ENCODE data around the gene NAXE. TPM values are rescaled to one million over a fixed set of nuclear protein-coding genes. Genes with fewer than 3 reads are reported as not detected.
A peak's percentile ranks its signal among the peaks of the same experiment; 100 is the strongest.
"Not testable (repeated sequence)": the region's sequence is repeated elsewhere in the genome, so short reads cannot be mapped to it uniquely, and the experiment has no call there.

NAXE gene
- total RNA-seq, 1 donor from 2014 or later = 48.5 TPM

- H3K27ac Mint-ChIP-seq (ENCODE audit: unreplicated experiment) = peak overlapping the region; percentile 99
- Histone ChIP-seq H3K4me2 (ENCODE audit: low read length) (peak overlapping the region; percentile 87), H3K27me3 (ENCODE audit: insufficient read depth, low read length) (no peaks in the 10 kb centered on the region), H2AFZ (ENCODE audit: low read depth, low read length) (peak overlapping the region; percentile 91), H3K36me3 (ENCODE audit: insufficient read depth, low read length) (peaks cover 19% of the 10 kb centered on the region), H3K79me2 (ENCODE audit: insufficient read depth, low read length) (peaks cover 32% of the 10 kb centered on the region), H3K9me3 (ENCODE audit: insufficient read depth, low read depth, low read length) (no peaks in the 10 kb centered on the region), H4K20me1 (ENCODE audit: insufficient read depth, low read length) (peaks cover 14% of the 10 kb centered on the region), H3K4me1 (ENCODE audit: insufficient read depth, low read length) (peaks cover 8% of the 10 kb centered on the region), H3K27ac (ENCODE audit: low read depth, low read length) (peak overlapping the region; percentile 67), H3K9ac (ENCODE audit: low read length) (peak overlapping the region; percentile 91), H3K4me3 (ENCODE audit: insufficient read depth, low read depth, low read length) (peak overlapping the region; percentile 96)
- TF ChIP-seq CTCF (IDR thresholded peaks at IDR 0.05; ENCODE audit: insufficient read depth, low read depth, low read length) (no peak), EZH2 (IDR thresholded peaks at IDR 0.05; ENCODE audit: insufficient read depth, low read length) (no peak)
- no peaks in the 10 kb centered on the region for H3K27me3 Mint-ChIP-seq (ENCODE audit: low read depth, unreplicated experiment)
- H3K4me1 Mint-ChIP-seq (ENCODE audit: low read depth, unreplicated experiment) = peaks cover 8% of the 10 kb centered on the region
- H3K36me3 Mint-ChIP-seq (ENCODE audit: low read depth, unreplicated experiment) = peaks cover 13% of the 10 kb centered on the region
- H3K4me3 Mint-ChIP-seq (ENCODE audit: unreplicated experiment) = peak overlapping the region; percentile 100
- H3K9me3 Mint-ChIP-seq (ENCODE audit: unreplicated experiment) = no peaks in the 10 kb centered on the region
- FAIRE-seq = no peak
- no peak for DNase-seq (ENCODE audit: low read depth)
These were observed 10.3 kb downstream of the NAXE start for GRCh38 chr1:156601892-156602291.

- FAIRE-seq = no peak
These were observed 11.0 kb downstream of the NAXE start for GRCh38 chr1:156602557-156602993.

GRCh38 chr1:156607344-156607743 lies 15.8 kb downstream of the NAXE start:
- H3K27me3 ChIP-seq (ENCODE audit: insufficient read depth, low read length); H3K36me3 Mint-ChIP-seq (ENCODE audit: low read depth, unreplicated experiment); H3K9ac ChIP-seq (ENCODE audit: low read length); FAIRE-seq; H3K4me3 ChIP-seq (ENCODE audit: insufficient read depth, low read depth, low read length); DNase-seq (ENCODE audit: low read depth); H3K9me3 ChIP-seq (ENCODE audit: insufficient read depth, low read depth, low read length); H3K4me3 Mint-ChIP-seq (ENCODE audit: unreplicated experiment); H3K4me1 Mint-ChIP-seq (ENCODE audit: low read depth, unreplicated experiment); H3K79me2 ChIP-seq (ENCODE audit: insufficient read depth, low read length); H3K36me3 ChIP-seq (ENCODE audit: insufficient read depth, low read length); H3K27me3 Mint-ChIP-seq (ENCODE audit: low read depth, unreplicated experiment); H2AFZ ChIP-seq (ENCODE audit: low read depth, low read length); H3K9me3 Mint-ChIP-seq (ENCODE audit: unreplicated experiment); H4K20me1 ChIP-seq (ENCODE audit: insufficient read depth, low read length); H3K27ac Mint-ChIP-seq (ENCODE audit: unreplicated experiment); H3K4me1 ChIP-seq (ENCODE audit: insufficient read depth, low read length); H3K27ac ChIP-seq (ENCODE audit: low read depth, low read length); H3K4me2 ChIP-seq (ENCODE audit: low read length): not testable (repeated sequence)

More at GRCh38 chr1:156602557-156602993, 11.0 kb downstream of the NAXE start:
- Histone ChIP-seq H3K4me2 (ENCODE audit: low read length) (peak overlapping the region; percentile 8), H3K27me3 (ENCODE audit: insufficient read depth, low read length) (no peaks in the 10 kb centered on the region), H4K20me1 (ENCODE audit: insufficient read depth, low read length) (peaks cover 13% of the 10 kb centered on the region), H3K9ac (ENCODE audit: low read length) (no peak overlapping the region), H3K27ac (ENCODE audit: low read depth, low read length) (no peak overlapping the region), H3K79me2 (ENCODE audit: insufficient read depth, low read length) (peaks cover 30% of the 10 kb centered on the region), H2AFZ (ENCODE audit: low read depth, low read length) (no peak overlapping the region), H3K4me3 (ENCODE audit: insufficient read depth, low read depth, low read length) (no peak overlapping the region), H3K9me3 (ENCODE audit: insufficient read depth, low read depth, low read length) (no peaks in the 10 kb centered on the region), H3K36me3 (ENCODE audit: insufficient read depth, low read length) (peaks cover 12% of the 10 kb centered on the region), H3K4me1 (ENCODE audit: insufficient read depth, low read length) (peaks cover 8% of the 10 kb centered on the region)
- Mint-ChIP-seq H3K27ac (ENCODE audit: unreplicated experiment) (no peak overlapping the region), H3K4me1 (ENCODE audit: low read depth, unreplicated experiment) (peaks cover 8% of the 10 kb centered on the region), H3K27me3 (ENCODE audit: low read depth, unreplicated experiment) (no peaks in the 10 kb centered on the region), H3K36me3 (ENCODE audit: low read depth, unreplicated experiment) (peaks cover 8% of the 10 kb centered on the region), H3K4me3 (ENCODE audit: unreplicated experiment) (no peak overlapping the region), H3K9me3 (ENCODE audit: unreplicated experiment) (no peaks in the 10 kb centered on the region)
- TF ChIP-seq CTCF (IDR thresholded peaks at IDR 0.05; ENCODE audit: insufficient read depth, low read depth, low read length) (peak; percentile 13), EZH2 (IDR thresholded peaks at IDR 0.05; ENCODE audit: insufficient read depth, low read length) (no peak)
- no peak for DNase-seq (ENCODE audit: low read depth)
